ENCODE data around the gene IL21.
A peak's percentile ranks its signal among the peaks of the same experiment; 100 is the strongest.
"Not testable (repeated sequence)": the region's sequence is repeated elsewhere in the genome, so short reads cannot be mapped to it uniquely, and the experiment has no call there.

IL21 gene

DNA sequence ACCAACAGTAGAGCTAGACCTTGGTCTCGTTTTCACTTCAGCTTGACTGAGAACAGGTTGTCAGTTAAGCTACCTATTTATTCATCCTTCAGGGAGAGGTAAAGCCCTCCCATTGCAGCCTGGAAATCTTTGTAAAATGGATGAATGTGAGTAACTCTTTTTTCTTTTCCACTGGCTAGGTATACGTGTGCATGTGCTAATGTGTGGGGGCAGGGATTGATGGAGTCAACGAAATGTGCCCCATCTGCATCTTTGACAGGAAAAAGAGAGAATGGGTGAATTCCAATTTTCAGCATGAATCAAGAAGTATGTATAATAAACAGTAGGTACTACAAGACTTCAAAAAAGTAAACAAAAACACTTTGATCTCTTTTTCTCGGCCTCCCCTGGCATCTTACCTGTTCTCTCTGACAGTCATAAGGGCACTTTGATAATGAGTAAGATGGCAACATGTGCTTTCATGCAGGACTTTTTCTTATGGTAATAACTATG, at the start of gene IL21:
Gene IL21, minus strand, starts transcription at position 51 of the 492 bp plus-strand sequence. CDS start 55 bp downstream, outside the sequence.
- no peak for DNase-seq

GRCh38 chr4:122669911-122670738, 49.3 kb upstream of the IL21 start:
- DNase-seq, result no peak

- no peak for DNase-seq
Observed at GRCh38 chr4:122668241-122668640, 47.4 kb upstream of the IL21 start.

DNA sequence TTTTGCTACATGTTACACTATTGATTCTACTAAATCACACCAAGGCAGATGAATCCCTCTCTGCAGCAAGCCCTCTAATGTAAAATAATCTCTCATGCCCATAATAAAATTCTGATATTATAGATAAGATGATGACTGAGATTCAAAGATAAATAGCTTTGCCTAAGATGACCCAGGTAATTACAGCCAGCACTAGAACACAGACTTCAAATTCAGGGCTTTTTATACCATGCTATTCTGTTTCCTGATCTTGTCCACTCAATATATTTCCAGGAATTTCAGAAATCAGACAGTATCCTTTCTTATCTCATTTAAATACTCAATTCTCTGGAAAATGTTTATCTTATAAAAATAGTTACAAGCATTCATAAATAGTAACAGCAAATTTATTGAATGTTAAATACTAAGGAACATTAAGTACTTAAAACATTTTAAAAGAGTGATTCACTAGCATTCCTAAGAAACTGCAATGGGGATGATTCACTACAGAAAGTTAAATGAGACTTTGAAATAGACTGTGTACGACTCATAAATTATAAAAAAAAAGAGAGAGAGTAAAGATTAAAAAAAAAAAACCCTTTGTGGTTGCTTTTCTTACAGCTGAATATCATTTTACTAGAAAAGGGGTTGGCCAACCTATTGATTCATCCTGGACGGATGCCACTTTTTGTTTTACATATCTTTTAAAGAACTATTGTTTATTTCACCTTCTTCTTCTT, 45.8 kb upstream of the IL21 start:
- no peak for DNase-seq

DNA sequence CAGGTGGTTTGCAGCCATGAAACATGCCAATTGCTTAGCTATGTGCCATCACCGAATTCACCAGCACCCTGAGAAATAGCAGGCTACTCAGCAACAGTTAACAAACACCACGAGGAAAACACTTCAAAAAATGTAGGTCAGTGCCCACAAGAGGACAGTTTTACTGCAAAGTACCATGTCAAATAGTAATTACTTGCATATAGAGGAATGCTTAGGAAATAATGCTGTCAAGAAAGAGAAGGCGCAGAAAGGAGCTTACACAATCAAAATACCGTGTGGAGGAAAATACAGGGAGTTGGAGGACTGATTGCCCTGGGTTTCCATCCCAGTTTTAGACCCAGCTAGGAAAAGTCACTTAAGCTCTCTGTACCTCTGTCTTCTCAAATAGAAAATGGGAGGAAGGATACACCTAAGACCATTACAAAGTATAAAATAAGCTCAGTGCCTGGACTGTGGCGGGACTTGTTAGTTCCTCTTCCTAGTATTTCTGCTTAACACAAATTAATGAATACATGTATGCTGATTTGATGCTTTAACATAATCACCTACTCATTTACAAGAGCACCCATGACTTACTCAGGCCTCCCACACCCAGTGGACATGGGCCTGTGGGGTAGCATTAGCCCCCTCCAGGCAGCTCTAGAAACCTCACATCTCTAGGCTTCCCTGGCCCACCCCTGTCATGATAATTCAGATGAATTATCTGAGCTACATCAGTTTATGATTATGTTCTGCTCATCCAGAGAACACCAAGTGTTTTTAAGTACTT, 44.5 kb upstream of the IL21 start:
- DNase-seq, result no peak

GRCh38 chr4:122663814-122664610, 43.1 kb upstream of the IL21 start:
- DNase-seq, result no peak

- no peak for DNase-seq
Observed at GRCh38 chr4:122663291-122663690, 42.4 kb upstream of the IL21 start.

DNA sequence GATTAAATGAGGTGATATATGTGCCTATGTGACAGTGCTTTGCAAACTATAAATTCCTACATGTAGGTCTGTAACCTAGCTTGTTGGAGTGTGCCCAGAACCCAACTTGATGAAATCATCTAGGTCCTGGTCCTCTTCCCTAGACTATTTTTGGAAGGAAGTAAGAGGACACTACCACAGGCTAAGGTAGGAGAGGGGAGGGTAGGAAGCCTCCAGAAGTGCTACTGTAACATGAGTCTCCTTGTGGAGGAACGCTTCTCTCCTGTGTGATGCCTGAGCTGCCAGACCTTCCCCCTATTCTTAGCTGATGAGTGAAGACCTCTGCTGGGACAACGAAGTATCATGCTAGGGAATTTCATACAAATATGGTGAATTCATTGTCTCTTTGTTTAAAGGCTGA, 41.8 kb upstream of the IL21 start:
- no peak for DNase-seq

DNA sequence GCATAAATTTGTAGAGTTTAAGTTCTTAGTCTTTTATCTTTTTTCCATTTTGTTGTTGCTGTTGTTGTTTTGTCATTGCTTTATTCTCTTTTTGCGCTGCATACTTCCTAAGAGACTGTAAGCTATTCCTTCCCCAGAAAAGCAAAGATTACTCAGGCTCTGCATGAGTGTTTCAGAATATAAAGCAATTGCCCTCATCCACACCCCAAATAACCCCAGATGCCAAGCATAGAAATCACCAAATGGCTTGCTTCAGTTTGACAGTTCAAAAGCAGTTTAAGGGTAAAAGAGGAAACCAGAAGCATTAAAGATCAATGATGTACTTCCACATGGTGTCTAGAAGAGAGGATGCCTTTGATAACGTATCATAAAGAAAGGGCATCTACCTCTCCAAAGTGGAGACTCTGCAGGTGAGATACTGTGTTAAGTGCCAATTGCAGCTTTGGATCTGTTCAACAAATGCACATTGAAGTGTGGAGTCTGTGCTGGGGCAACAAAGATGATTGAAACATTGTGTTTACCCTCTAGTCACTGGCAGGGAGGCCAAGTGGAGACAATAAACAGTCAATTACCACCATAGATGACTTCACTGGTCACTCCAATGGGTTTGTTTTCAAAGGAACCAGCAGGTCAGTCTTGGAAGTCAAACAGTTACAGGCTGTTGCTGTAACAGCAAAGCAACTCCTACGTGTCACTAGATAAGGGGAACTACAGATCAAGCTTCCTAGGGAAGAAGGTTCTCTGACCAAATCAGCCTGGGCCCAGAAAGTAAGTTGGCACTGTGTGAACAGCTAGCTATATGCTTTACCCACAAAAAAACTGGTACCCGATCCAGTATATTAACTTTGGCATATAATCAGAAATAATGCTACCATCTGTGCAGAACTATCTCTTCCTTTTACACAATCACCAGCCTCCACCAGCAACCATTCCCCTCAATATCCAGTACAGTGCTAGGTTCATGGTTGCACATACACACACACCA, 40.6 kb upstream of the IL21 start:
- peak; percentile 49 to 57 for DNase-seq

- DNase-seq, result no peak
Observed at GRCh38 chr4:122658818-122659295, 38.0 kb upstream of the IL21 start.

- DNase-seq, result no peak
Observed at GRCh38 chr4:122658377-122658776, 37.5 kb upstream of the IL21 start.

GRCh38 chr4:122657553-122657952, 36.7 kb upstream of the IL21 start:
- no peak for DNase-seq

GRCh38 chr4:122656583-122656982, 35.7 kb upstream of the IL21 start:
- not testable (repeated sequence) for DNase-seq

GRCh38 chr4:122652379-122652778, 31.5 kb upstream of the IL21 start:
- DNase-seq, result peak; percentile 39 to 41

DNA sequence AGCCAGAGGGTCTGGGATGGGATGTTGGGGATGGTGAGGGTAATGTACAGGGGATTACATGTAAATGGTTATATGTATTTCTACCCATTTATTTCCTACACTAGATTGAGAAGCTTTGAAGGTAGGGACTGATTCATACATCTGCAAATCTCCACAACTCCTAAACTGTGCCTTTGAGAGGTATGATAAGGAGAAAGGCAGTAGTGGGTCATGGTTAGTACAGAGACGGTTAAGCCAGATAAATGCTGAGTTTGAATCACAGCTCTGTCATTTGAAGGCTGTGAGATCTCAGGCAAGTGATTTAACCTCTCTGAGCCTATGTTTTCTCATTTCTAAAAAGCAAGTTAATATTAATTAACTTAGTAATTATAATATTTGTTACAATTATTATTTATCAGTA, 29.3 kb upstream of the IL21 start:
- no peak for DNase-seq

- DNase-seq, result no peak
Observed at GRCh38 chr4:122647656-122648055, 26.8 kb upstream of the IL21 start.

GRCh38 chr4:122643257-122643656, 22.4 kb upstream of the IL21 start:
- DNase-seq, result no peak

DNA sequence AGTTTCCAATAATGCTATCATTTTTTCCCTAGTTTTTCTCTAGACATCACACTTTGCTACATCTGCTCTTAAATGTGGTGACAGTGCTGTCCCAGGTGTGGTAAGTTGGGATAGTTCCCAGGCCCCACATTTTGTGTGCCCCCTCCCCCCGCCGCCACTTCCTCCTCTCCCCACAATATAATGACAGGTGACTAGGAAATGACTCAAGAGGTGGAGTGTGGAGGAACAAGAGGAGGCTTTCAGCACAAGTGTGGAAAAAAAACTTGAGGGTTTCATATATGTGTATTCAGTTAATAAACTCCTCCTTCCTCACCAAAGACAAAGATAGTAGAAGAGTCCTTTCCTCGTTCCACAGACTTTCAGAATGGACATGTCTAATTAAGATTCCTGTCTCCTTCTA, 18.3 kb upstream of the IL21 start:
- peak in 1 of 2 experiments; percentile 2 for DNase-seq

- DNase-seq, result peak; percentile 81 to 88
Observed at GRCh38 chr4:122636697-122637096, 15.8 kb upstream of the IL21 start.

DNA sequence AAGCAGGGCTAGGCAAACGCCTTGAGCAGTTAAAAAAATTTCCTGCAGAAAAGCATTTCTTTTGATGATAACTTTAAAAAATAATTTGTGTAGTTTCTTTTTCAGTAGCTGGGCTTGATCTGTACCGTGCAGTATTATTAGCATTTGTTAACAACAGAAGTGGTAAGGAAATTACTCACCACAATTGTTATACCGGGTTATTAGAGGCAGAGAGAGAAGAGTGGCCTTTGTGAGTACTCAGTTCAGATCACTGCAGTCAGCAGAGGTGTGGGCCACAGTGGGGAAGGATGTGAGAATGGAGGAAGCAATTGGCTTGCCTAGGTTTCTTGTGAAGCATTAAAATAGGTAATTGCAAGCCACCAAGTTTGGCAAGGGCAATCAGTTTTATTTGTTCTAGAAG, 14.3 kb upstream of the IL21 start:
- DNase-seq, result no peak

DNA sequence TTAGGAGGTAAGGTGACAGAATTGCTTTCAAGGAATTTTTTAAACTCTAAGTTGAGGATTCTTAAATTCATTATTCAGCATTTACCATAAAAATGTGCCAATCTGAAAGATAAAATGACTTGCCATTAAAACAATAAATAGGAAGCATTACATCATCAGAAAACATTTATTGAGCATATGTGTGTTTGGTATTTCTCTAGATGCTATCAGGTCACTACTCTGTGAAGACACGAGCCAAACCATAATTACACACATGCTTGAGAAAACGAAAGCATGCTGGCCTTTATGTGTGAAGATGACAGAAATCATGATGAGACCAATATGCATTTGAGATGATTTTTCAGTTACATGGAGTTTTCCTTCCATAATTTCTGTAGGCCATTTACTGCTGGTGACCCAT, 12.3 kb upstream of the IL21 start:
- no peak for DNase-seq

All from Kasumi-1 (cell line).